ENCODE measurements around the gene EPO. TPM values are rescaled to one million over a fixed set of nuclear protein-coding genes. Genes with fewer than 3 reads are reported as not detected.

Gene EPO
- total RNA-seq, 1 experiment from 2014 or later = not detected

GRCh38 chr7:100739934-100740333, 19.7 kb downstream of the EPO start:
- TF ChIP-seq TCF7L2 (IDR thresholded peaks at IDR 0.05; ENCODE audit: low read depth, low read length) (no peak), POLR2AphosphoS5 (IDR thresholded peaks at IDR 0.05; ENCODE audit: low read depth, low read length) (no peak), CTCF (IDR thresholded peaks at IDR 0.05) (no peak), REST (IDR thresholded peaks at IDR 0.05; ENCODE audit: insufficient read depth in 1 of 2, low read depth in 2 of 2, low read length in 1 of 2) (no peak), SIN3A (IDR thresholded peaks at IDR 0.05; ENCODE audit: borderline replicate concordance, insufficient read depth, low read depth, low read length) (no peak)
- ChIA-PET POLR2A (no interaction called here), CTCF (no interaction called here)
- H3K36me3 ChIP-seq (ENCODE audit: control insufficient read depth, insufficient read depth, low read length) = no peaks in the 10 kb centered on the region
- in situ Hi-C loops (cut with HindIII; ENCODE audit: low pct_unique_long_range_greater_than_20kb, low sequenced_read_pairs) = no loop called here
- ATAC-seq (no peak), DNase-seq (ENCODE audit: low read depth, low spot score) (no peak)
- H3K4me3 ChIP-seq (ENCODE audit: low read depth in 2 of 2, low read length in 2 of 2) = no peak overlapping the region
- no peaks in the 10 kb centered on the region for H3K9me3 ChIP-seq (ENCODE audit: control insufficient read depth, insufficient read depth, low read depth, low read length)
- H3K27me3 ChIP-seq (ENCODE audit: control insufficient read depth, insufficient read depth, low read length) = no peaks in the 10 kb centered on the region
- no peaks in the 10 kb centered on the region for H3K4me1 ChIP-seq (ENCODE audit: control insufficient read depth, insufficient read depth, low read length)
- no TSS peak for BruUV-seq (replicated peaks)
- no peak overlapping the region for H3K27ac ChIP-seq (ENCODE audit: low read length)
- intact Hi-C loops (cut with micrococcal nuclease; ENCODE audit: unreplicated experiment) = no loop called here

- ChIA-PET POLR2A (no interaction called here), CTCF (no interaction called here)
- intact Hi-C loops (cut with micrococcal nuclease; ENCODE audit: unreplicated experiment) = no loop called here
- H3K4me3 ChIP-seq (ENCODE audit: low read depth in 2 of 2, low read length in 2 of 2) = no peak overlapping the region
- in situ Hi-C loops (cut with HindIII; ENCODE audit: low pct_unique_long_range_greater_than_20kb, low sequenced_read_pairs) = no loop called here
- no peaks in the 10 kb centered on the region for H3K4me1 ChIP-seq (ENCODE audit: control insufficient read depth, insufficient read depth, low read length)
- ATAC-seq (no peak), DNase-seq (ENCODE audit: low read depth, low spot score) (no peak)
- no peaks in the 10 kb centered on the region for H3K9me3 ChIP-seq (ENCODE audit: control insufficient read depth, insufficient read depth, low read depth, low read length)
- TF ChIP-seq POLR2AphosphoS5 (IDR thresholded peaks at IDR 0.05; ENCODE audit: low read depth, low read length) (no peak), REST (IDR thresholded peaks at IDR 0.05; ENCODE audit: insufficient read depth in 1 of 2, low read depth in 2 of 2, low read length in 1 of 2) (no peak), SIN3A (IDR thresholded peaks at IDR 0.05; ENCODE audit: borderline replicate concordance, insufficient read depth, low read depth, low read length) (no peak), CTCF (IDR thresholded peaks at IDR 0.05) (no peak), TCF7L2 (IDR thresholded peaks at IDR 0.05; ENCODE audit: low read depth, low read length) (no peak)
- no TSS peak for BruUV-seq (replicated peaks)
- H3K36me3 ChIP-seq (ENCODE audit: control insufficient read depth, insufficient read depth, low read length) = no peaks in the 10 kb centered on the region
- no peaks in the 10 kb centered on the region for H3K27me3 ChIP-seq (ENCODE audit: control insufficient read depth, insufficient read depth, low read length)
- no peak overlapping the region for H3K27ac ChIP-seq (ENCODE audit: low read length)
These were observed 24.3 kb downstream of the EPO start for GRCh38 chr7:100744605-100745004.

Measured in Panc1 (cell line).